ENCODE measurements around the gene ATL3.
"Not testable (repeated sequence)": the region's sequence is repeated elsewhere in the genome, so short reads cannot be mapped to it uniquely, and the experiment has no call there.

The ATL3 gene

GRCh38 chr11:63660972-63661371, 10.2 kb downstream of the ATL3 start:
- H3K36me3 ChIP-seq (ENCODE audit: control insufficient read depth, insufficient read depth, low read length) = peaks cover 12% of the 10 kb centered on the region; the same call in 1 of the 2 replicates
- no peaks in the 10 kb centered on the region for H3K4me1 ChIP-seq (ENCODE audit: control insufficient read depth, insufficient read depth, low read length)
- no peak overlapping the region for H3K4me3 ChIP-seq (ENCODE audit: low read depth, low read length)
- H3K27ac ChIP-seq (ENCODE audit: low read depth, low read length) = no peak overlapping the region
- no peaks in the 10 kb centered on the region for H3K9me3 ChIP-seq (ENCODE audit: control insufficient read depth, insufficient read depth, low read length)
- H3K9ac ChIP-seq (ENCODE audit: low read depth, low read length) = no peak overlapping the region
- H3K27me3 ChIP-seq (ENCODE audit: control insufficient read depth, insufficient read depth, low read length) = no peaks in the 10 kb centered on the region

GRCh38 chr11:63652671-63653070, 18.5 kb downstream of the ATL3 start:
- Histone ChIP-seq H3K9me3 (ENCODE audit: control insufficient read depth, insufficient read depth, low read length) (no peaks in the 10 kb centered on the region), H3K4me3 (ENCODE audit: low read depth, low read length) (no peak overlapping the region), H3K9ac (ENCODE audit: low read depth, low read length) (no peak overlapping the region), H3K4me1 (ENCODE audit: control insufficient read depth, insufficient read depth, low read length) (no peaks in the 10 kb centered on the region), H3K27me3 (ENCODE audit: control insufficient read depth, insufficient read depth, low read length) (no peaks in the 10 kb centered on the region), H3K36me3 (ENCODE audit: control insufficient read depth, insufficient read depth, low read length) (peaks cover 44% of the 10 kb centered on the region), H3K27ac (ENCODE audit: low read depth, low read length) (no peak overlapping the region)

GRCh38 chr11:63643205-63643604, 28.0 kb downstream of the ATL3 start:
- Histone ChIP-seq H3K36me3 (ENCODE audit: control insufficient read depth, insufficient read depth, low read length) (peaks cover 63% of the 10 kb centered on the region), H3K9ac (ENCODE audit: low read depth, low read length) (no peak overlapping the region), H3K9me3 (ENCODE audit: control insufficient read depth, insufficient read depth, low read length) (no peaks in the 10 kb centered on the region), H3K4me3 (ENCODE audit: low read depth, low read length) (no peak overlapping the region), H3K27ac (ENCODE audit: low read depth, low read length) (no peak overlapping the region), H3K27me3 (ENCODE audit: control insufficient read depth, insufficient read depth, low read length) (no peaks in the 10 kb centered on the region), H3K4me1 (ENCODE audit: control insufficient read depth, insufficient read depth, low read length) (no peaks in the 10 kb centered on the region)

- Histone ChIP-seq H3K36me3 (ENCODE audit: control insufficient read depth, insufficient read depth, low read length) (peaks cover 53% of the 10 kb centered on the region), H3K9ac (ENCODE audit: low read depth, low read length) (no peak overlapping the region), H3K4me3 (ENCODE audit: low read depth, low read length) (no peak overlapping the region), H3K27ac (ENCODE audit: low read depth, low read length) (no peak overlapping the region), H3K9me3 (ENCODE audit: control insufficient read depth, insufficient read depth, low read length) (no peaks in the 10 kb centered on the region), H3K27me3 (ENCODE audit: control insufficient read depth, insufficient read depth, low read length) (no peaks in the 10 kb centered on the region), H3K4me1 (ENCODE audit: control insufficient read depth, insufficient read depth, low read length) (no peaks in the 10 kb centered on the region)
Observed at GRCh38 chr11:63641727-63642126, 29.4 kb downstream of the ATL3 start.

- Histone ChIP-seq H3K27ac (ENCODE audit: low read depth, low read length) (no peak overlapping the region), H3K9me3 (ENCODE audit: control insufficient read depth, insufficient read depth, low read length) (no peaks in the 10 kb centered on the region), H3K9ac (ENCODE audit: low read depth, low read length) (no peak overlapping the region), H3K36me3 (ENCODE audit: control insufficient read depth, insufficient read depth, low read length) (peaks cover 50% of the 10 kb centered on the region), H3K4me1 (ENCODE audit: control insufficient read depth, insufficient read depth, low read length) (peaks cover 5% of the 10 kb centered on the region), H3K4me3 (ENCODE audit: low read depth, low read length) (no peak overlapping the region), H3K27me3 (ENCODE audit: control insufficient read depth, insufficient read depth, low read length) (no peaks in the 10 kb centered on the region)
Observed at GRCh38 chr11:63639199-63639832, 31.9 kb downstream of the ATL3 start.

- peaks cover 42% of the 10 kb centered on the region for H3K36me3 ChIP-seq (ENCODE audit: control insufficient read depth, insufficient read depth, low read length)
- not testable (repeated sequence) for H3K9me3 ChIP-seq (ENCODE audit: control insufficient read depth, insufficient read depth, low read length)
Observed at GRCh38 chr11:63638436-63638835, 32.7 kb downstream of the ATL3 start.

GRCh38 chr11:63635762-63636465, 35.3 kb downstream of the ATL3 start:
- peaks cover 36% of the 10 kb centered on the region for H3K36me3 ChIP-seq (ENCODE audit: control insufficient read depth, insufficient read depth, low read length)
- peaks cover 5% of the 10 kb centered on the region for H3K4me1 ChIP-seq (ENCODE audit: control insufficient read depth, insufficient read depth, low read length)
- H3K4me3 ChIP-seq (ENCODE audit: low read depth, low read length) = no peak overlapping the region
- no peaks in the 10 kb centered on the region for H3K9me3 ChIP-seq (ENCODE audit: control insufficient read depth, insufficient read depth, low read length)
- H3K9ac ChIP-seq (ENCODE audit: low read depth, low read length) = no peak overlapping the region
- H3K27me3 ChIP-seq (ENCODE audit: control insufficient read depth, insufficient read depth, low read length) = no peaks in the 10 kb centered on the region
- no peak overlapping the region for H3K27ac ChIP-seq (ENCODE audit: low read depth, low read length)

More at GRCh38 chr11:63638436-63638835, 32.7 kb downstream of the ATL3 start:
- H3K27me3 ChIP-seq (ENCODE audit: control insufficient read depth, insufficient read depth, low read length); H3K9ac ChIP-seq (ENCODE audit: low read depth, low read length); H3K27ac ChIP-seq (ENCODE audit: low read depth, low read length); H3K4me1 ChIP-seq (ENCODE audit: control insufficient read depth, insufficient read depth, low read length); H3K4me3 ChIP-seq (ENCODE audit: low read depth, low read length): not testable (repeated sequence)

- Histone ChIP-seq H3K4me3 (ENCODE audit: low read depth, low read length) (no peak overlapping the region), H3K36me3 (ENCODE audit: control insufficient read depth, insufficient read depth, low read length) (peaks cover 55% of the 10 kb centered on the region), H3K9me3 (ENCODE audit: control insufficient read depth, insufficient read depth, low read length) (no peaks in the 10 kb centered on the region)
Observed at GRCh38 chr11:63629426-63629825, 41.8 kb downstream of the ATL3 start.

GRCh38 chr11:63623513-63624140, 47.5 kb downstream of the ATL3 start:
- no peaks in the 10 kb centered on the region for H3K27me3 ChIP-seq (ENCODE audit: control insufficient read depth, insufficient read depth, low read length)
- H3K4me3 ChIP-seq (ENCODE audit: low read depth, low read length) = no peak overlapping the region
- peaks cover 11% of the 10 kb centered on the region for H3K36me3 ChIP-seq (ENCODE audit: control insufficient read depth, insufficient read depth, low read length)
- H3K9ac ChIP-seq (ENCODE audit: low read depth, low read length) = no peak overlapping the region
- no peaks in the 10 kb centered on the region for H3K9me3 ChIP-seq (ENCODE audit: control insufficient read depth, insufficient read depth, low read length)
- H3K4me1 ChIP-seq (ENCODE audit: control insufficient read depth, insufficient read depth, low read length) = peaks cover 4% of the 10 kb centered on the region; the same call in 1 of the 2 replicates
- no peak overlapping the region for H3K27ac ChIP-seq (ENCODE audit: low read depth, low read length)

More at GRCh38 chr11:63629426-63629825, 41.8 kb downstream of the ATL3 start:
- Histone ChIP-seq H3K9ac (ENCODE audit: low read depth, low read length) (no peak overlapping the region), H3K27me3 (ENCODE audit: control insufficient read depth, insufficient read depth, low read length) (no peaks in the 10 kb centered on the region), H3K4me1 (ENCODE audit: control insufficient read depth, insufficient read depth, low read length) (no peaks in the 10 kb centered on the region), H3K27ac (ENCODE audit: low read depth, low read length) (no peak overlapping the region)

GRCh38 chr11:63622323-63622722, 48.9 kb downstream of the ATL3 start:
- Histone ChIP-seq H3K9me3 (ENCODE audit: control insufficient read depth, insufficient read depth, low read length) (no peaks in the 10 kb centered on the region), H3K9ac (ENCODE audit: low read depth, low read length) (no peak overlapping the region), H3K4me1 (ENCODE audit: control insufficient read depth, insufficient read depth, low read length) (peaks cover 4% of the 10 kb centered on the region; the same call in 1 of the 2 replicates), H3K27me3 (ENCODE audit: control insufficient read depth, insufficient read depth, low read length) (no peaks in the 10 kb centered on the region), H3K36me3 (ENCODE audit: control insufficient read depth, insufficient read depth, low read length) (no peaks in the 10 kb centered on the region), H3K27ac (ENCODE audit: low read depth, low read length) (no peak overlapping the region), H3K4me3 (ENCODE audit: low read depth, low read length) (no peak overlapping the region)

GRCh38 chr11:63621071-63621470, 50.1 kb downstream of the ATL3 start:
- Histone ChIP-seq H3K27me3 (ENCODE audit: control insufficient read depth, insufficient read depth, low read length) (no peaks in the 10 kb centered on the region), H3K36me3 (ENCODE audit: control insufficient read depth, insufficient read depth, low read length) (no peaks in the 10 kb centered on the region), H3K27ac (ENCODE audit: low read depth, low read length) (no peak overlapping the region), H3K9me3 (ENCODE audit: control insufficient read depth, insufficient read depth, low read length) (no peaks in the 10 kb centered on the region), H3K4me1 (ENCODE audit: control insufficient read depth, insufficient read depth, low read length) (peaks cover 4% of the 10 kb centered on the region; the same call in 1 of the 2 replicates), H3K4me3 (ENCODE audit: low read depth, low read length) (no peak overlapping the region), H3K9ac (ENCODE audit: low read depth, low read length) (no peak overlapping the region)
